Measurements from ENCODE around the gene BLNK. TPM values are rescaled to one million over a fixed set of nuclear protein-coding genes. Genes with fewer than 3 reads are reported as not detected.

Gene BLNK
- total RNA-seq, 1 donor, result 1.3 TPM

DNA sequence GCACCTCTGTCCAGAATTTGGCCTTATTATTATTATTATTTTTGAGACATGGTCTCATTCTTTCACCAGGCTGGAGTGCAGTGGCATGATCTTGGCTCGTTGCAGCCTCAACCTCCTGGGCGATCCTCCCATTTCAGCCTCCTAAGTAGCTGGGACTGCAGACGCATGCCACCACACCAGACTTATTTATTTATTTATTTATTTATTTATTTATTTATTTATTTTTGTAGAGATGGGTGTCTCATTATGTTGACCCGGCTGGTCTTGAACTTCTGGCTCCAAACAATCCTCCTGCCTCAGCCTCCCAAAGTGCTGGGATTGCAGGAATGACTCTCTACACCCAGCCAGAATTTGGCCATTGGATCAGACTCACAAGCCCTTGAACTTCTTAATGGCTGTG is 6.4 kb downstream of the BLNK start:
- no peak for DNase-seq (ENCODE audit: low read depth in 2 of 3, low spot score in 2 of 3)

GRCh38 chr10:96263669-96264068 is 7.7 kb downstream of the BLNK start:
- DNase-seq (ENCODE audit: low read depth in 2 of 3, low spot score in 2 of 3), result no peak

- no peak for DNase-seq (ENCODE audit: low read depth in 2 of 3, low spot score in 2 of 3)
Measured at GRCh38 chr10:96263176-96263575, 8.2 kb downstream of the BLNK start.

- no peak for DNase-seq (ENCODE audit: low read depth in 2 of 3, low spot score in 2 of 3)
Measured at GRCh38 chr10:96261930-96262329, 9.4 kb downstream of the BLNK start.

GRCh38 chr10:96261132-96261531 is 10.2 kb downstream of the BLNK start:
- no peak for DNase-seq (ENCODE audit: low read depth in 2 of 3, low spot score in 2 of 3)

DNA sequence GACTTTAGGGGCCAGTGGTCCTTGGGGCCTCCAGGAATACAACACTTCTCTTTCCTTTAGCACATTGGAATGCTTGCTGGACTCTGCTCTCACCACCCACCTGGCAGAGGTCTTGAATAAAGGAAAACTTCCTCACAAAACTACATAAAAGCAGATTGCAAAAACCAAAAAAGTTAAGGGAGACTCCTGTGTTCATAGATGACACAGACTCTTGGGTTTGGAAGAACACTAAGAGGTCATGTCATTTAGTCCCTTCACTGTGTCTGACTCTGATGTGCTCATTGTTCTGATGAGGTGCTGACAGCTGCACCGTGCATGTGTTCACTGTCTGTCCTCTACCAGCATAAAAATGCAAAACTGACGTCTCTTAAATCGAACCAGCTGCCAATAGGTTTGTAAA is 11.4 kb downstream of the BLNK start:
- DNase-seq (ENCODE audit: low read depth in 2 of 3, low spot score in 2 of 3), result no peak

- DNase-seq (ENCODE audit: low read depth in 2 of 3, low spot score in 2 of 3), result no peak
Measured at GRCh38 chr10:96259150-96259549, 12.2 kb downstream of the BLNK start.

GRCh38 chr10:96257944-96258343 is 13.4 kb downstream of the BLNK start:
- peak in 1 of 3 donors; percentile 29 for DNase-seq (ENCODE audit: low read depth in 2 of 3, low spot score in 2 of 3)

- no peak for DNase-seq (ENCODE audit: low read depth in 2 of 3, low spot score in 2 of 3)
Measured at GRCh38 chr10:96255549-96256333, 15.6 kb downstream of the BLNK start.

DNA sequence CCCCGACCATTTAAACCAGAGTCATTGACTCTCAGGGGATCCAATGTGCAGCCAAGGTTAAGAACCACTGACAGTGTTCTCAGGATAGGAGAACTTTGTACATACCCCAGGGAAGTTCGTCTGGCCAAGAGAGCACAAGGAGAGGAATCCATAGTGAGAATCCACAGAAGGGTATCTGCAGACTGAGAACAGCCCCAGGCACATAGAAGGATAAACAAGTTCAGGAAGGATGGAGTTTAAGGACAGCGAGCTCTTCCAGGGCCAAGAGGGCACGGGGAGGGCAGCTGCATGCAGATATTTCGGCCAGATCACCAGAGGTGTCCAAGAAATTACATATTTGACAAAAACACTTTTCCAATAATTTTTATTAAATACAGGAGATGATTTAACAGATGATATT is 16.4 kb downstream of the BLNK start:
- no peak for DNase-seq (ENCODE audit: low read depth in 2 of 3, low spot score in 2 of 3)

- peak in 1 of 3 donors; percentile 48 for DNase-seq (ENCODE audit: low read depth in 2 of 3, low spot score in 2 of 3)
Measured at GRCh38 chr10:96252730-96253129, 18.6 kb downstream of the BLNK start.

DNA sequence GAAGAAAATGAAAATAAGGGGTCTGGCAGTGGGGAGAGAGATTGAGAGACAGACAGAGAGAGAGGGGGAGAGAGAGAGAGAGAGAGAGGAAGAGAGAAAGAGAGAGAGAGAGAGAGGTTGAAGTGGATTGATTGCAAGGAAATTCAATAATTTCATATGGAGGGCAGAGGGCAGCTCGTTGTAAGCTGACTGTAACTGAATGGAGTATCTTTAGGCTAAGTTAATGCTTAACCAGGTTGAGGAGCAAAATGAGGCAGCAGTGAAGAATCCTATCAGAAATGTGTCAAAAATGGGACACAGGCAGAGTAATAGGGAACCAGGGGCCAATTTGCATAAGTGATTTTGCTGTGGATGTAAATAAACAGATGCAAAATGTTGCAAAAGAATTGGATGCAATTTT is 21.0 kb downstream of the BLNK start:
- DNase-seq (ENCODE audit: low read depth in 2 of 3, low spot score in 2 of 3), result no peak

DNA sequence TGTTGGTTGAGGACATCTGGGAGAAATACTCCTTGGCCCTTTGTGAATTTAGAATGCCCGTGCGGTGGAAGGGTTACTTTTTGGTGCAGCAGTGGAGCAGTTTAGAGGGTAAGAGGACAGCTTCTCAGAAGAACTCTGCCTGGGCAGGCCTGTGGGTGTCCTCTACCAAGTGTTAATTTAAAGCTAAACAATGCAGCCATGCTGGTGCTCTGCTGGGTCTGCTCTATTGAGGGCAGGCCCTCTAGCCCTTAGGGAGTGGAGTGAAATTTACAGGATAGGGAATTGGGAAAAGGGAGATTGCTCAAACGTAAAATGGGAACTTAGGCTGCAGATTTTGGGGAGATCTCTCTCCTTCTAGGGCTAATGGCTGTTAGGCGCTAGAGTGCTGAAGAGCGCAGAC is 22.1 kb downstream of the BLNK start:
- no peak for DNase-seq (ENCODE audit: low read depth in 2 of 3, low spot score in 2 of 3)

GRCh38 chr10:96244354-96244753 is 27.0 kb downstream of the BLNK start:
- DNase-seq (ENCODE audit: low read depth in 2 of 3, low spot score in 2 of 3), result no peak

- no peak for DNase-seq (ENCODE audit: low read depth in 2 of 3, low spot score in 2 of 3)
Measured at GRCh38 chr10:96243296-96243695, 28.1 kb downstream of the BLNK start.

- DNase-seq (ENCODE audit: low read depth in 2 of 3, low spot score in 2 of 3), result no peak
Measured at GRCh38 chr10:96242822-96243221, 28.5 kb downstream of the BLNK start.

DNA sequence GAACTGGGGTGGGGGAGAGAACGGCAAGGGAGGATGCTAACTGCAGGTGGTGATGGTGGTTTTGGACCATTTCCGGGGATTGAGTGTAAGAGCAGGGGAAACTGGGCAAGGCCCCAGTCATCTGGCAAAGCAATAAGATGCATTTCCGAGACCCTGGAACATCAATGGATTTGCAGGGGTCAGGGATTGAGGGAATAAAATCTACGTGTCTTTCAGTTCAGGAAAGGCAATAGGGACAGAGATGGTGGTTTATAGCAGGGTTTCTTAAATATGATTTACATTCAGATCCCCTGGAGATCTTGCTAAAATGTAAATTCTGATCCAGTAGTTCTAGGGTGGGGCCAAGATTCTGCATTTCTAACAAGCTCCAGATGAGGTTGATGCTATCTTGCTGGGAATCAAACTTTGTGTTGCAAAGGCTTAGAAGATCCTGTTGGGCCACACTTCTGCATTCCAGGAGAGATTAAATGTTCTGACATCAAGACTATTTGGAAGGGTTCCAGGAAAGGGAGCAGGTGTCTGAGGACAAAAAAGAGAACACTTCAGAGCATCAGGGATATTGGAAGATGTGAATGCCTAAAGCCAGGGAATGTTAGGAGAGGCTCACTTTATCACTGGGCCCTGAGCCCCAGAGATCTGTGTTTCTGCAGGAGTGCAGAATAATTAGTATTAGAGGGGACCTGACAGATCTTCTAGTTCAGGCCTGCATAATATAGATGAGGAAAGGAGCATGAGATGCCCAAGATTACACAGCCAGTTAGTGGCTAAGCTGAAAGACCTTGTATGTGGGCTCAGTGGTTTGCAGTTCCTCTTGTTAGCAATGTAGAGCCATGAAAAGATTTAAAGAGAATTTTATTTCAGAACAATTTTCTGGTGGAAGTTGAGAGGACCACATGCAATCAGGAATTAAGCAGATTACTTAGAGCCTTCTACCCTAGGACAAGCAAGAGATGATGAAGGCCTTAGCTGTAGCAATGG is 32.4 kb downstream of the BLNK start:
- peak in 2 of 3 donors; percentile 17 to 63 for DNase-seq (ENCODE audit: low read depth in 2 of 3, low spot score in 2 of 3)

DNA sequence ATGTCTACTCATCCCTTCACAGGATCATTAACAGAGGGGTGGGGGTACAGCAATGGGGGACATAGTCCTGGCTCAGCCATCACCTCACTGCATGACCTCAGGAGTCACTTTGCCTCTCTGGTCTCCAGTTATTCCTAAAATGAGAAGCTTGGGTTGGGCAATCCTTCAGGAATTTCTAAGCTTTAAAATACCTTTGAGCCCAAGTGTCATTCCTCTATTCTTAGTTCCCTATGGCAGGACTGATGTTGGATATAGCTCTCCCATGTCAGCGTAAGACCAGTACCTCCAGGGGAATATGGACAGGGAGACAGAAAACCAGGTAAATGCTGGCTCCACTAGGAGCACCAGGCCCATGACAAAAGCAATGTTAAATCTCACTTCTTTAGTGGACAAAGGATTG is 34.5 kb downstream of the BLNK start:
- DNase-seq (ENCODE audit: low read depth in 2 of 3, low spot score in 2 of 3), result no peak

GRCh38 chr10:96236090-96236478 is 35.3 kb downstream of the BLNK start:
- peak in 2 of 3 donors; percentile 37 to 86 for DNase-seq (ENCODE audit: low read depth in 2 of 3, low spot score in 2 of 3)

DNA sequence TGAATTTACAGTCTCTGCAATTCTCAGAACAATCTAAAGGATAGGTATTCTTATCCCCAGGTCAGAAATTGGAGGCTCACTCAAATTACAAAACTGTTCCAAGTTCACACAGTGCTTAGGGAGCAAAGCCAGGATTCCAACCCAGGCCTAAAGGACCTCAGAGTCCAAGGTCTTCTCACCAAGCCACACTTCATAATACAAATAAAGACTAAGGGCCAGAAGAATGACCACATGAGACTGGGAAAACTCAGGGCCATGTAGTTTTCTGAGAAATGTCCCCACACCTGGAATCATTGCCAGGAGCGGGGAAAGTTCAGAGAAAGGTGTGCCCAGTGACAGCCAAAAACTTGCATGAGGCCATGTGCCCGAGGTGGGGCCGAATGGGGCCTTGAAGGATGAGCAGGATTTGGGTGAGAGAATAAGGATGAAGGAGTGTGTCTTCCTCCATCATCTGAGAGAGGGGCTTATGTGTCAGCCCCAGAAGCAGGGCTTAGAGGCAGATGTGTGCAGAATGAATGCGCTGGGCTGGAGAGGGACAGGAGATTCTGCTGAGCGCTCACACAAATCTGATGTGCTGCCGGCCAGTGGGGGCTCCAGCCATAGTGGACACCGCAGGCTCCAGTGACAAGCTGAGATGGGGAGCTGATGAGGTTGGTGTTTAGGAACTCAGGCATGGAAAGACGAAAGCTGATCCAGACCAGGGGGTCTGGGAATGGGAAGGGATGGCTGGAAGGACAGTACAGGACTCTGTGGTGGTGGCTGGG is 35.9 kb downstream of the BLNK start:
- DNase-seq (ENCODE audit: low read depth in 2 of 3, low spot score in 2 of 3), result no peak

DNA sequence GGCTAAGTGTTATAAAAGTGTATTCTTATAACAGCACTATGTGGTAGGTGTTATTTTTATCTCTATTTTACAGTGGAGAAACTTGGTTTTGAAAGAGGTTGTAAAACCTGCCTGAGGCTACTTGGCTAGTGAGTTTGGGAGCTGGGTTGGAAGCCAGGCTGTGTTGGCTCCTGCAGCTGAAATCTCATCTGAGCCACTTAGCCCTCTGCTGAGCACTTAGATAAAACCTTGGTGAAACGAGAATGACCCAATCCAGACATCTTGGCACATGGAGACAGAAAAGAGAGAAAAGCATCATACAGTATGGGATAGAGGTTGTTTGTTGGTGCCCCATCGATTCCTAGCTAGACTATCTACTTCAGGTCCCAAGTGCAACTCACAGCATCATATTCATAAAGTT is 37.4 kb downstream of the BLNK start:
- DNase-seq (ENCODE audit: low read depth in 2 of 3, low spot score in 2 of 3), result no peak
